Endothelial cell of umbilical vein (primary cell): ENCODE results near the gene PCBD2.

ENCODE experiments used
- EZH2 ChIP-seq: IDR thresholded peaks from 2 replicates; pipeline ENCODE4 v1.6.1; 2012; ENCODE audit warnings: borderline replicate concordance, low read depth, mild to moderate bottlenecking, moderate library complexity, low read length, inconsistent platforms; ENCODE audit not compliant: severe bottlenecking
- FOS ChIP-seq: IDR thresholded peaks from 2 replicates; pipeline ENCODE4 v1.6.1; 2011; ENCODE audit warnings: mild to moderate bottlenecking, low read length, moderate library complexity, borderline replicate concordance; ENCODE audit not compliant: insufficient read depth
- JUN ChIP-seq: IDR thresholded peaks from 2 replicates; pipeline ENCODE4 v1.6.1; 2011; ENCODE audit warnings: borderline replicate concordance, low read depth; ENCODE audit not compliant: insufficient read length, insufficient read depth
- MAX ChIP-seq: IDR thresholded peaks from 2 replicates; pipeline ENCODE4 v1.6.1; 2011; ENCODE audit not compliant: insufficient read depth, insufficient read length
- MYC ChIP-seq: IDR thresholded peaks from one replicate; pipeline ENCODE4 v1.6.1; 2011; ENCODE audit warnings: mild to moderate bottlenecking, low read depth, low read length
- POLR2A ChIP-seq: IDR thresholded peaks from 2 replicates; pipeline ENCODE4 v1.6.1; 2012; ENCODE audit warnings: low read depth, mild to moderate bottlenecking, control low read depth, low read length
- POLR2AphosphoS5 ChIP-seq: IDR thresholded peaks from 2 replicates; pipeline ENCODE4 v1.6.1; 2012; ENCODE audit warnings: low read depth, mild to moderate bottlenecking, control low read depth, low read length, moderate library complexity; ENCODE audit not compliant: insufficient read depth
- TF ChIP-seq, protein P1 (sequence below), 2 donors: IDR thresholded peaks; 1 replicate in 1 of 2; 2 replicates in 1 of 2; pipeline ENCODE4 v1.5.1; 2011; ENCODE audit warnings: low read length in 2 of 2, mild to moderate bottlenecking in 2 of 2, moderate library complexity in 2 of 2, control low read depth in 1 of 2, inconsistent platforms in 1 of 2, low read depth in 1 of 2; ENCODE audit not compliant: insufficient read depth in 1 of 2; ENCODE audit errors: extremely low read depth in 1 of 2

GRCh38 chr5:135012033-135012588 is 107.2 kb downstream of the PCBD2 start:
- TF ChIP-seq EZH2 (no peak), POLR2A (no peak), POLR2AphosphoS5 (no peak), MAX (no peak), JUN (no peak), MYC (no peak), FOS (no peak)
- TF ChIP-seq, protein P1, sequence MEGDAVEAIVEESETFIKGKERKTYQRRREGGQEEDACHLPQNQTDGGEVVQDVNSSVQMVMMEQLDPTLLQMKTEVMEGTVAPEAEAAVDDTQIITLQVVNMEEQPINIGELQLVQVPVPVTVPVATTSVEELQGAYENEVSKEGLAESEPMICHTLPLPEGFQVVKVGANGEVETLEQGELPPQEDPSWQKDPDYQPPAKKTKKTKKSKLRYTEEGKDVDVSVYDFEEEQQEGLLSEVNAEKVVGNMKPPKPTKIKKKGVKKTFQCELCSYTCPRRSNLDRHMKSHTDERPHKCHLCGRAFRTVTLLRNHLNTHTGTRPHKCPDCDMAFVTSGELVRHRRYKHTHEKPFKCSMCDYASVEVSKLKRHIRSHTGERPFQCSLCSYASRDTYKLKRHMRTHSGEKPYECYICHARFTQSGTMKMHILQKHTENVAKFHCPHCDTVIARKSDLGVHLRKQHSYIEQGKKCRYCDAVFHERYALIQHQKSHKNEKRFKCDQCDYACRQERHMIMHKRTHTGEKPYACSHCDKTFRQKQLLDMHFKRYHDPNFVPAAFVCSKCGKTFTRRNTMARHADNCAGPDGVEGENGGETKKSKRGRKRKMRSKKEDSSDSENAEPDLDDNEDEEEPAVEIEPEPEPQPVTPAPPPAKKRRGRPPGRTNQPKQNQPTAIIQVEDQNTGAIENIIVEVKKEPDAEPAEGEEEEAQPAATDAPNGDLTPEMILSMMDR (IDR thresholded peaks at IDR 0.05; ENCODE audit: extremely low read depth in 1 of 2, insufficient read depth in 1 of 2, low read depth in 1 of 2, low read length in 2 of 2) = no peak
